Effector memory CD8-positive, alpha-beta T cell (primary cell): ENCODE data around the gene PRKCE.

Experiments
- ATAC-seq: fragments of 150-1000 bp; cut with Tn5 transposase; replicated peaks from 2 replicates; pipeline ENCODE4 v1.10.0; 2021; ENCODE audit warnings: mild to moderate bottlenecking, moderate library complexity
- DNase-seq, 3 experiments: peaks; one replicate each; pipeline ENCODE4 v3.0.0; 2021
- H3K27ac Mint-ChIP-seq, 2 donors: one replicate each; pipeline ENCODE4 v1.8.0; 2022; ENCODE audit warnings: mild to moderate bottlenecking in 2 of 2, mixed read lengths in 2 of 2, moderate library complexity in 2 of 2
- H3K27me3 Mint-ChIP-seq, 2 donors: one replicate each; pipeline ENCODE4 v1.8.0; 2022; ENCODE audit warnings: mixed read lengths in 2 of 2
- H3K36me3 Mint-ChIP-seq: one replicate; pipeline ENCODE4 v1.8.0; 2022; ENCODE audit warnings: mild to moderate bottlenecking, moderate library complexity, mixed read lengths; ENCODE audit not compliant: insufficient read depth
- H3K4me1 Mint-ChIP-seq, 2 donors: one replicate each; pipeline ENCODE4 v1.8.0; 2022; ENCODE audit warnings: low read depth in 2 of 2, mixed read lengths in 2 of 2
- H3K4me3 Mint-ChIP-seq, 2 donors: one replicate each; pipeline ENCODE4 v1.8.0; 2022; ENCODE audit warnings: mild to moderate bottlenecking in 2 of 2, mixed read lengths in 2 of 2, moderate library complexity in 2 of 2
- H3K9me3 Mint-ChIP-seq, 2 donors: one replicate each; pipeline ENCODE4 v1.8.0; 2022; ENCODE audit warnings: mixed read lengths in 2 of 2

The PRKCE gene

GRCh38 chr2:46062637-46063412, 411.4 kb downstream of the PRKCE start:
- peak; percentile 64 to 71 (median 71) for DNase-seq
- no peak overlapping the region for H3K27ac Mint-ChIP-seq

GRCh38 chr2:46064396-46064795, 412.9 kb downstream of the PRKCE start:
- Mint-ChIP-seq H3K9me3 (no peaks in the 10 kb centered on the region), H3K27me3 (peaks cover 0 to 5% of the 10 kb centered on the region in 2 donors), H3K36me3 (peaks cover 3% of the 10 kb centered on the region), H3K27ac (no peak overlapping the region), H3K4me3 (no peak overlapping the region), H3K4me1 (peaks cover 7 to 13% of the 10 kb centered on the region in 2 donors)
- ATAC-seq (no peak), DNase-seq (no peak)

More at GRCh38 chr2:46062637-46063412, 411.4 kb downstream of the PRKCE start:
- ATAC-seq = peak; percentile 64
- no peaks in the 10 kb centered on the region for H3K9me3 Mint-ChIP-seq
- H3K36me3 Mint-ChIP-seq = peaks cover 3% of the 10 kb centered on the region
- no peak overlapping the region for H3K4me3 Mint-ChIP-seq
- H3K4me1 Mint-ChIP-seq = peaks cover 7 to 9% of the 10 kb centered on the region in 2 donors
- H3K27me3 Mint-ChIP-seq = peaks cover 0 to 5% of the 10 kb centered on the region in 2 donors

GRCh38 chr2:46065152-46065551, 413.7 kb downstream of the PRKCE start:
- peaks cover 0 to 5% of the 10 kb centered on the region in 2 donors for H3K27me3 Mint-ChIP-seq
- H3K36me3 Mint-ChIP-seq = peaks cover 3% of the 10 kb centered on the region
- no peak for DNase-seq
- no peaks in the 10 kb centered on the region for H3K9me3 Mint-ChIP-seq
- H3K27ac Mint-ChIP-seq = no peak overlapping the region
- peaks cover 7 to 13% of the 10 kb centered on the region in 2 donors for H3K4me1 Mint-ChIP-seq
- no peak for ATAC-seq
- H3K4me3 Mint-ChIP-seq = no peak overlapping the region

- peak overlapping the region in 1 of 2 donors; percentile 36 for H3K27ac Mint-ChIP-seq
- no peaks in the 10 kb centered on the region for H3K9me3 Mint-ChIP-seq
- no peak for DNase-seq
- peaks cover 7 to 13% of the 10 kb centered on the region in 2 donors for H3K4me1 Mint-ChIP-seq
- peaks cover 0 to 5% of the 10 kb centered on the region in 2 donors for H3K27me3 Mint-ChIP-seq
- ATAC-seq = no peak
- H3K4me3 Mint-ChIP-seq = no peak overlapping the region
- H3K36me3 Mint-ChIP-seq = peaks cover 3% of the 10 kb centered on the region
Observed at GRCh38 chr2:46066116-46066515, 414.6 kb downstream of the PRKCE start.

- DNase-seq (no peak), ATAC-seq (no peak)
- Mint-ChIP-seq H3K4me1 (peaks cover 7 to 13% of the 10 kb centered on the region in 2 donors), H3K27me3 (peaks cover 0 to 5% of the 10 kb centered on the region in 2 donors), H3K9me3 (no peaks in the 10 kb centered on the region), H3K36me3 (peaks cover 3% of the 10 kb centered on the region), H3K4me3 (no peak overlapping the region), H3K27ac (peak overlapping the region in 1 of 2 donors; percentile 36)
Observed at GRCh38 chr2:46066601-46067000, 415.1 kb downstream of the PRKCE start.

GRCh38 chr2:46067062-46067461, 415.6 kb downstream of the PRKCE start:
- H3K36me3 Mint-ChIP-seq = peaks cover 3% of the 10 kb centered on the region
- no peak overlapping the region for H3K27ac Mint-ChIP-seq
- no peak for ATAC-seq
- H3K4me3 Mint-ChIP-seq = no peak overlapping the region
- no peaks in the 10 kb centered on the region for H3K9me3 Mint-ChIP-seq
- H3K27me3 Mint-ChIP-seq = peaks cover 0 to 5% of the 10 kb centered on the region in 2 donors
- DNase-seq = no peak
- peaks cover 7 to 13% of the 10 kb centered on the region in 2 donors for H3K4me1 Mint-ChIP-seq

GRCh38 chr2:46067501-46068305, 416.2 kb downstream of the PRKCE start:
- ATAC-seq (no peak), DNase-seq (no peak)
- H3K36me3 Mint-ChIP-seq = peaks cover 3% of the 10 kb centered on the region
- H3K27ac Mint-ChIP-seq = no peak overlapping the region
- H3K4me1 Mint-ChIP-seq = peaks cover 7 to 13% of the 10 kb centered on the region in 2 donors
- H3K27me3 Mint-ChIP-seq = peaks cover 0 to 5% of the 10 kb centered on the region in 2 donors
- H3K4me3 Mint-ChIP-seq = no peak overlapping the region
- no peaks in the 10 kb centered on the region for H3K9me3 Mint-ChIP-seq

GRCh38 chr2:46068636-46069035, 417.2 kb downstream of the PRKCE start:
- peaks cover 3% of the 10 kb centered on the region for H3K36me3 Mint-ChIP-seq
- DNase-seq (no peak), ATAC-seq (no peak)
- no peaks in the 10 kb centered on the region for H3K9me3 Mint-ChIP-seq
- no peak overlapping the region for H3K27ac Mint-ChIP-seq
- no peaks in the 10 kb centered on the region for H3K27me3 Mint-ChIP-seq
- H3K4me1 Mint-ChIP-seq = peaks cover 5 to 8% of the 10 kb centered on the region in 2 donors
- H3K4me3 Mint-ChIP-seq = no peak overlapping the region

- Mint-ChIP-seq H3K9me3 (no peaks in the 10 kb centered on the region), H3K4me1 (peaks cover 5 to 8% of the 10 kb centered on the region in 2 donors), H3K27me3 (no peaks in the 10 kb centered on the region), H3K27ac (no peak overlapping the region), H3K36me3 (no peaks in the 10 kb centered on the region), H3K4me3 (no peak overlapping the region)
- ATAC-seq (no peak), DNase-seq (no peak)
Observed at GRCh38 chr2:46071074-46071473, 419.6 kb downstream of the PRKCE start.

GRCh38 chr2:46072101-46072820, 420.8 kb downstream of the PRKCE start:
- no peaks in the 10 kb centered on the region for H3K36me3 Mint-ChIP-seq
- ATAC-seq = no peak
- H3K4me1 Mint-ChIP-seq = peaks cover 5 to 8% of the 10 kb centered on the region in 2 donors
- no peaks in the 10 kb centered on the region for H3K9me3 Mint-ChIP-seq
- H3K27me3 Mint-ChIP-seq = no peaks in the 10 kb centered on the region
- no peak for DNase-seq
- H3K27ac Mint-ChIP-seq = no peak overlapping the region
- no peak overlapping the region for H3K4me3 Mint-ChIP-seq

- H3K36me3 Mint-ChIP-seq = no peaks in the 10 kb centered on the region
- ATAC-seq = no peak
- no peaks in the 10 kb centered on the region for H3K9me3 Mint-ChIP-seq
- no peak overlapping the region for H3K27ac Mint-ChIP-seq
- no peak overlapping the region for H3K4me3 Mint-ChIP-seq
- H3K27me3 Mint-ChIP-seq = no peaks in the 10 kb centered on the region
- H3K4me1 Mint-ChIP-seq = peaks cover 0 to under 1% of the 10 kb centered on the region in 2 donors
- DNase-seq = no peak
Observed at GRCh38 chr2:46073540-46074046, 422.1 kb downstream of the PRKCE start.

- Mint-ChIP-seq H3K27me3 (no peaks in the 10 kb centered on the region), H3K27ac (no peak overlapping the region), H3K9me3 (no peaks in the 10 kb centered on the region), H3K4me3 (no peak overlapping the region), H3K4me1 (no peaks in the 10 kb centered on the region), H3K36me3 (no peaks in the 10 kb centered on the region)
- no peak for ATAC-seq
- no peak for DNase-seq
Observed at GRCh38 chr2:46074501-46074900, 423.0 kb downstream of the PRKCE start.

GRCh38 chr2:46075848-46076247, 424.4 kb downstream of the PRKCE start:
- no peak for ATAC-seq
- no peak overlapping the region for H3K27ac Mint-ChIP-seq
- H3K4me3 Mint-ChIP-seq = no peak overlapping the region
- no peaks in the 10 kb centered on the region for H3K9me3 Mint-ChIP-seq
- no peaks in the 10 kb centered on the region for H3K4me1 Mint-ChIP-seq
- no peaks in the 10 kb centered on the region for H3K27me3 Mint-ChIP-seq
- DNase-seq = no peak
- no peaks in the 10 kb centered on the region for H3K36me3 Mint-ChIP-seq
